Transverse colon (tissue), 3 donors: ENCODE measurements around the gene SLC6A13.

ENCODE experiments used
- CTCF ChIP-seq, 5 experiments: fragments of 200-600 bp in 3 of 5; fragments of 450-650 bp in 2 of 5; sonication (generic) in 3 of 5; IDR thresholded peaks; 1 replicate in 2 of 5; 2 replicates in 3 of 5; pipeline ENCODE4 v1.5.1; 2016 to 2017; ENCODE audit warnings: antibody characterized with exemption in 5 of 5, inconsistent platforms in 3 of 5, mild to moderate bottlenecking in 2 of 5, moderate library complexity in 1 of 5
- POLR2A ChIP-seq: fragments of 450-650 bp; IDR thresholded peaks from one replicate; pipeline ENCODE4 v1.6.1; 2016; ENCODE audit warnings: antibody characterized with exemption, mild to moderate bottlenecking, moderate library complexity

GRCh38 chr12:211142-211465, 51.5 kb downstream of the SLC6A13 start:
- TF ChIP-seq CTCF (IDR thresholded peaks at IDR 0.05) (no peak), POLR2A (no peak)
